KBM-7 (cell line): ENCODE data around the gene AIPL1.
"Not testable (repeated sequence)": the region's sequence is repeated elsewhere in the genome, so short reads cannot be mapped to it uniquely, and the experiment has no call there.

ENCODE experiments used
- DNase-seq: peaks from one replicate; pipeline ENCODE4 v3.0.0-alpha.2; 2015
- in situ Hi-C: fragments of 300-500 bp; cut with MboI; formaldehyde crosslinking; loops from 2 replicates; pipeline ENCODE4 v1.14.3; 2020; ENCODE audit warnings: low sequenced_read_pairs, low pct_unique_long_range_greater_than_20kb, mixed read lengths

AIPL1 gene, protein sequence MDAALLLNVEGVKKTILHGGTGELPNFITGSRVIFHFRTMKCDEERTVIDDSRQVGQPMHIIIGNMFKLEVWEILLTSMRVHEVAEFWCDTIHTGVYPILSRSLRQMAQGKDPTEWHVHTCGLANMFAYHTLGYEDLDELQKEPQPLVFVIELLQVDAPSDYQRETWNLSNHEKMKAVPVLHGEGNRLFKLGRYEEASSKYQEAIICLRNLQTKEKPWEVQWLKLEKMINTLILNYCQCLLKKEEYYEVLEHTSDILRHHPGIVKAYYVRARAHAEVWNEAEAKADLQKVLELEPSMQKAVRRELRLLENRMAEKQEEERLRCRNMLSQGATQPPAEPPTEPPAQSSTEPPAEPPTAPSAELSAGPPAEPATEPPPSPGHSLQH

DNA sequence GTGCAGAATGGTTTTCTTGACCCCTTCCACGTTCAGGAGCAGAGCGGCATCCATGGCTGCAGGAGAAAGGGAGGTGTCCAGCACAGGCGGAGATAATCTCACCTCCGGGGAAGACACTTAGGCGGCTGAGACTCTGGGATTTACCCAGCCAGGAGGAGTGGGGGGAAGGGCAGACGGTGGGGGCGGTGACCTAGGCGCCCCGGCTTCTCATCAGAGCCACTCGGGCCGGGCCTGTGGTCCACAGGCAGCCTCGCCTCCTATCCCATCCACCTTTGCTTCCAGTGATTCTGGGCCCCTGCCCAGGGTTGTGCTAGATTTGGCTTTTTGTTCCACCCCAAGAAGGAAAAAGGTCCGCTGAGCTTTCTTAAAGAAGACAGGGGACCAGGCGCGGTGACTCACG, at the start of gene AIPL1:
AIPL1 (minus strand) TSS at position 71 of the 400 bp plus-strand sequence; CDS start at position 54, 17 bp downstream.
- no peak for DNase-seq
- in situ Hi-C loops, result no loop called here

- no peak for DNase-seq
- in situ Hi-C loops, result no loop called here
These were observed 48.6 kb upstream of the AIPL1 start for GRCh38 chr17:6483507-6483906.

- DNase-seq, in situ Hi-C loops: not testable (repeated sequence)
These were observed 47.9 kb upstream of the AIPL1 start for GRCh38 chr17:6482796-6483195.

DNA sequence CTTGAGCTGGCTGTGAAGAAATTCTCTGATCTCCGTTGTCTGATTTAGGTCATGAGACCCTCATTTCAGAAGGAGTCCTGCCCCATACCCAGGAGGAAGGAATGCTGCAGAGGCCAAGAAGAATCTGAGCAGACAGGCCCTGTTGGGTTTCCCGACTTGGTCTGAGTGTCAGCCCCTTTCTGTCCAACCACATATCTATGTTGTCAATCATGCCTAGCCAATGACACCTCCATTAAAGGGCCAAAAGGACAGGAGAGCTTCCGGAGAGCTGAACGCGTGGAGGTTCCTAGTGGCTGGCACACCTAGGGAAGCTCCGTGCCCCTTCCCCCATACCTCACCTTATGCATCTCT, 47.2 kb upstream of the AIPL1 start:
- in situ Hi-C loops, result no loop called here
- DNase-seq, result no peak

- no peak for DNase-seq
- in situ Hi-C loops, result no loop called here
These were observed 45.4 kb upstream of the AIPL1 start for GRCh38 chr17:6480303-6480675.

DNA sequence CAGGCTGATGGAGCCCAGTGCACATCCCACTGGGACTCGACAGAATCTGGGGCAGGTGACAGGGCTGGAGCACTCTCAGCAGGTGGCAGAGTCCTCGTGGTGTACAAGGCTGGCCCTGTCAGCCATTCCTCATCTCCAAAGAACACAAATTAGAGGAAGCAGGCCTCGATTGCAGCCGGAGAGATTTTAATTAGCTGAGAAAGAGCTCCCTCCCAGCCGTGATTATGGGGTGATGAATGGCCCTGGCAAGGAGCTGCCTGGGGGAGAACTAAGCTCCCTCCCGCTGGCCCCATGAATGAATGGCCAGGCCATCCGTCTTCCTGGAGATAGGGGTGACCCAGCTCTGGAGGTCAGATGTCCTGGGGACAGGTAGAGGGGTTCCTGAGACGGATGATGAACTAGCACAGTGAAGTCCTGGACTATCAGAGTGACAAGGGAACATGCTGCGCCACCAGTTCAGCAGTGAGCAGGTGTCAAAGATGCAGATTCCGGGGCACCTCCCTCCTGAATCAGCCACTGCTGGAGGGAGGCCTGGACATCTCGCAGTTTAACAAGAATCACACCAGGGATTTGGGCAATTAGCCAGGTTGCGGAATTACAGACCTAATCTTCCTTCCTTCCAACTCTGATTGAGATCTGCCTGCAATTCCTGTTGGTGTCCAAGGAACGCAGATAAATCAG, 44.8 kb upstream of the AIPL1 start:
- no peak for DNase-seq
- in situ Hi-C loops, result no loop called here

- DNase-seq, result no peak
- in situ Hi-C loops, result no loop called here
These were observed 43.6 kb upstream of the AIPL1 start for GRCh38 chr17:6478486-6478885.

- in situ Hi-C loops, result no loop called here
- no peak for DNase-seq
These were observed 43.0 kb upstream of the AIPL1 start for GRCh38 chr17:6477831-6478383.

DNA sequence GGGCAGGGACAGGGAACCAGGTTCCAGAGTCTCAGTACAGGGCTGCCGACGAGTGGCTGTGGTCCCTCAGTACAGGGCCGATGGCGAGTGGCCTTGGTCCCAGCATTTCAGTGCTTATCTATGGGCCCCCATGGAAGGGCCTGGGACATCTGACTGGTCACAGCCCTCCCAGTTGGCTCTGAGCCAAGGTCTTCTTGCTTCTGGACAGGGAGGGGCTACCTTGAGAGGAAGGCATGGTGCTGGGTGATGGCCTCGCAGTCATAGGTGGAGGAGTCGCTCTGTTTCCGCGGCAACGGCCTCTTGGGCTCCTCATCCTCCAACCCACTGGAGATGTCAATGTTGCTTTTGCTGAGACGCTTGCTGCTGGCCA, 41.9 kb upstream of the AIPL1 start:
- no peak for DNase-seq
- in situ Hi-C loops, result no loop called here

DNA sequence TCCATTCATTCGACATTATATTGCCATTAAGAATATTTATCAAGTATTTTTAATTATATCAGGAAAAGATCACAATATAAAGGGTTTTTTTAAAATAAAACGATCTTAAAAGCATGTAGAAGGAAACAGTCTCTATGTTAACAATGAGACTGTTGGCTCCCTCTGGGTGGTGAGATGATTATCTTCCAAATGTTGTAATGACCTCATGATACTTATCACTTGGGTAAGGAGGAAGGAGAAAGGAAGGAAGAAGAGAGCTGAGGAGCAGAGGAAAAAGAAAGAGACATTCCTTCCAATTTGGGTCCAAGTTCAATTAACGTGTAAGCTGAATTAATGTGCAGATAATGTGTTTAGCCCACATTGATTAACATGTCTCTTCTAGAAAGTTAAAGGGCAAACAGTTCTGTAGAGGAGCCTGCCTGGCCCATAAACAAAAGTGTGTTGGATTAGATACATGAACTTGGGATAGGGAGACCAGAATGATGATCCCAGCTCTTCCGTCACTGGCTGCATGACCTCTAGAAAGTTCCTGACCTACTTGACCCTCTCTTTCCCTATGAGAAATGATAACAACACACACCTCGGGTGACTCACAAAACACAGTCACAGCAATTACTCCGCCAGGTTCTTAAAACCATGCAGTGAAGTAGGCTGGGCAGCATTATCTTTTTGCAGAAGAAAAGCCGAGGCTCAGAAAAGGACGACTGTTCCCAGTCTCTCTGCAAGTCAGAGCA, 41.3 kb upstream of the AIPL1 start:
- in situ Hi-C loops, result no loop called here
- DNase-seq, result no peak

DNA sequence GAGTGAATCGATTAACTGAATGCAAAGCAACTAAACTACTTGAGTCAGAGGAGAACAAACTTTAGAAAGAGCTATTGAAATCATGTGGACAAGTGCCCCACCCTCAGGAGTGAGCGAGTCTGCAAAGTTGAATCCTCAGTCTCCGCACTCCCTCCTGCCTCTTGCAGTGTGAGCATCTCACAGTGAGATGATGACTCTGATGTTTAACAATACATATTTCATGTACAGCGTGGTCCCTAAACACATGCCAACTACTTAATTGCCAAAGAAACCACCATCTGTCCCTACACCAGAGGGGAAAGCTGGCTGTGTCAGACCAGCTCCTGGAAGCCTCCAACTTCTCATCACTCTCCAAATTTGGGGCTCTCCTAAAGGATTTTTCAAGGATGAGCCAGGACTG, 40.5 kb upstream of the AIPL1 start:
- in situ Hi-C loops, result no loop called here

DNA sequence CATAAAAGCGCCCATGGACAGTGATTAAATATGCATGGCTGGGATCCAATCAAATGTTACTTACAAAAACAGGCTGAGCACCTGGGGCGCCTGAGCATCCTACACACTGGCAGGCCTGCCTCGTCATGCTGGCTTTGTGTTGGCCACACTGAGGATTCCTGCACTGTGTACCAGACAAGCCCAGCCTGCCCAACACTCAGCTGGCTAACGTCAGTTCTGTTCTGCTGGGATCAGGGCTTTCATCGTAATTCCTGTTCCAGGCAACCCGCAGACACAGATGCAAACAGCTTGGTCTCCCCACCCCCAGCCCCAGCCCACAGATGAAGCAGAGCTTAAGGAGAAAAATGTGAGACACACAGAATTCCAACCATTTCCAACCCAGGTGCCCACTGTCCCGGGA, 40.0 kb upstream of the AIPL1 start:
- in situ Hi-C loops, result loop anchor here (25.0 kb wide), 1 partner anchor 162 kb away; the partner anchor contains the start of genes KIAA0753 and TXNDC17
- DNase-seq, result no peak

More for the DNA sequence above, 40.5 kb upstream of the AIPL1 start:
- no peak for DNase-seq

GRCh38 chr17:6474376-6474775, 39.5 kb upstream of the AIPL1 start:
- in situ Hi-C loops, result loop anchor here (25.0 kb wide), 1 partner anchor 163 kb away; the partner anchor contains the start of genes KIAA0753 and TXNDC17

DNA sequence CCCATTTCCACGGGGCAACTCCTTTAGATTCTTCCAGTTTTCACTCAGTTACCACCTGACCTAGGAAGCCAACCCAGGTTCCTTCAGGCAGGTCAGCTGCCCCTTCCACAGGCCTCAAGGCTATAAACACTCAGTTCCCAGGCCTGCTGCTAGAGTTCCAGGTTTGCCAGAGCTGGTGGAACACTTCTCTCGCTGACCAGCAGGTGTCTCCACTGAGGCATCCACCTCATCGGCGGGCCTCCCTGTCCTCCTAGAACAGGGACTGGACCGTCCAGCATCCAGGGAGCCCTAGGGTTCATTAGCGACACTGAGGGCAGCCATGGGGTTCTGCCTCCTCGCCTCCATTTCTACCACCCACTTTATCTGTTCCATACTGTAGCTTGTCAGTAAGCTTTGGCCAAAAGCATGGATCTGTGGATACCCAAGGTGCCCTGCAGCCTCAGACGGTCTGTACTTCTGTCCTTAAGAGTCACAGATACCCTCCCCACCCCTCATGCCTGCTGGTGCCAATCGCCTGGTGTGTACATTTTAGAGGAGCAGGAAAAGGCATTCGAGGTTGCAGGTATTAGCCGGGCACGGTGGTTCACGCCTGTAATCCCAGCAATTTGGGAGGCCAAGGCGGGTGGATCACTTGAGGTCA, 38.3 kb upstream of the AIPL1 start:
- in situ Hi-C loops, result loop anchor here (25.0 kb wide), 1 partner anchor 164 kb away; the partner anchor contains the start of genes KIAA0753 and TXNDC17
- DNase-seq, result peak; percentile 77

More at GRCh38 chr17:6474376-6474775, 39.5 kb upstream of the AIPL1 start:
- no peak for DNase-seq

DNA sequence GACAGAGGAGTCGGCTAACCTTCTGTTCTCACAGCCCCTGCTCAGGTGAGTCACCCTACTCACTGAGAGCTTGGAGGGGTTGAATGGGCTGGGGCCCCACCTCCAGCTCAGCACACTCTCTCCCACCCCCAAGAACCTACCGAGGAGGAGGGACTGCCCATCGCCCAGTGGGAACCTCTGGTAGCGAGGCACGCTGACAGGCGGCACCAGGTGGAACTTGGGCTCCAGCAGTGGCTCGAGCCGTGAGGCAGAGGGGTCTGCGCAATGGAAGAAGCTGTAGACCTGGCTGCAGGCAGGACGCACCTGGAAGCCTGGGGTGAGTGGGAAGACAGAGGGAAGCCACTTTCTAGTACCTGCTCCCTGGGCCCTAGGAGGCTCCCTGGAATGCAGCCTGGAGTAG, 37.6 kb upstream of the AIPL1 start:
- in situ Hi-C loops, result loop anchor here (25.0 kb wide), 1 partner anchor 165 kb away; the partner anchor contains the start of genes KIAA0753 and TXNDC17
- DNase-seq, result no peak

DNA sequence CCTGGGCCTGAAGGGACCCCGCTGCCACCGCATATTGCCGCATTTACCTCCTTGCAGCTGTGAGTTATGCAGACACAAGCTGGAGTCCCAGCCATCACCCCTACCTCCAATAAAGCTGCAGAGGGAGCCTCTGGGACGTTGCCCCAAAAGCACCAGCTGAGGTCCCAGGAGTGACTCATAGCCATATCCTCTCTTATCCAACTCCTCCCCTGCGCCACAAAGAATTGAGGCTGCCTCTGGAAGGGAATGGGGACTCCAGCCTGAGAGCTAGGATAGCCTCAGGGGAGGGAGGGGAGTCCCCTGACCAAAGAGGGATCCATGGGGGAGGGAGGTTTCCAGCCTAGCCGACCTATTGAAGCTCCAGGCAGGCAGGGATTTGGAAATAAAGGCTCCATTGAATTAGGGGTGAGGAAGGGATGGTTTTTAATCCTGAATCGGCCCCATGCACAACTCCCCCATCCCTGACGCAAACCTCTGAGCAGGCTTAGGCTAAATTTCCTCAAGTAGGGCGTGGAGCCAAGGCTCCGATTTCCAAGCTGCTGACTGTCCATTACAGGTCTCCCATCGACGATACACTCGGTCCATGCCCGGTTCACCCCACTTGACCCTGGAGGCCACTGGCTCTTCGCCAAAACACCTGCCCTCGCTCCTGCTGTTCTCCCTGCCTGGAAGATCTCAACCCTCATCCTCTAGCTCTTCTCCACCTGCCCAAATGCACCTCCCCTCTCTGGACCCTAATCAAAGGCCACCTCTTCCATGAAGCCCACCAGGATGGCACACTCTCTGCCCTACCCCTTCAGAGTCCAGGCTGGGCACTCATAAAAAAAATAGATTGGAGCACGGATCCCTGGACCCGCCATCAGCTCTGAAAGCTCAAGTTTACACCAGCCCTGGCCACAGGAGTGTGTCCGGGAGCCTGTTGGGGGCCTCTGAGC, 36.9 kb upstream of the AIPL1 start:
- in situ Hi-C loops, result loop anchor here (25.0 kb wide), 1 partner anchor 166 kb away; the partner anchor contains the start of genes KIAA0753 and TXNDC17
- DNase-seq, result no peak

DNA sequence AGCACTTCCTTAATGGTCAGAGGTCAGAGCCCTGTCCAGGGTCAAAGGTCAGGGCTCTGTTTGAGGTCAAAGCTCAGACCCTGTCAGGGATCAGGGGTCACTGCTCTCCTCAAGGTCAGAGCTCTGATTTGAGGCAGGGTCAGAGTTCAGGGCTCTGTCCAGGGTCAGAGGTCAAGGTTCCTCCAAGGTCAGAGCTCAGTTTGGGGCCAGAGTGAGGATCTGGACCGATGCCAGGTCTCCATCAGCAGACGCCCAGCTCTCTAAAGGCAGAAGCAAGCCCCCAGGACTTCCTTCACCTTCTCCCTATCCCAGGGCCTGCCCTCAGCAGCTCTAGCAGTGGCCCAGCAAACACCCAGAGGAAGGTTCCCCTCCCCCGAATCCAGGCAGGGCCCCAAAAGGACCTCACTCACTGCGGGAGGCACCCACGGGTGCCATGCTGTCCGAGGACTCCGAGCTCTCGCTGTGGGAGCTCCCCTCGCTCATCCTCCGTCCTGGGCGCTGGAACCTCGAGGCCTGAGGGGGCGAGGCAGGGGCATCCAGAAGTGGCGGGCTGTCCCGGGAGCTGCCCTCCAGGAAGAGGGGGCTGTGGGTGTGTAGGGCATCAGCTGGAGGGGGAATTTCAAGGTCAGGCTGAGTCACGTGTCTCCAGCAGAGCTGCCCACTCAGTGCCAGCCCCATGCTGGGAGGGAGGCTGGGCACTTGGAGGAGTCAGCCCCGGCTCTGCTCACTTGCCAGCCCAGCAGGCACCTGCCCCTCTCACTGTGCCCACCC, 36.0 kb upstream of the AIPL1 start:
- DNase-seq, result no peak
- in situ Hi-C loops, result loop anchor here (25.0 kb wide), 1 partner anchor 166 kb away; the partner anchor contains the start of genes KIAA0753 and TXNDC17
